HCT116 (cell line): Measurements from ENCODE around the gene MMS19. TPM values are rescaled to one million over a fixed set of nuclear protein-coding genes. Genes with fewer than 3 reads are reported as not detected.

Source experiments
- ATAC-seq: fragments of 200-7000 bp; cut with Tn5 transposase; 2 replicates; pipeline ENCODE4 v1.9.1; 2020; ENCODE audit warnings: mild to moderate bottlenecking, moderate library complexity
- BruUV-seq: library from RNA; stranded (reverse); fragments of 400-500 nt; replicated peaks from 2 replicates; lab custom pipeline; 2021; lab: Mats Ljungman, UMichigan
- CTCF ChIA-PET: fragments of 300-600 bp; sonication (Branson Sonifier 250); formaldehyde crosslinking; loops from one replicate; lab custom pipeline; 2021; ENCODE audit warnings: antibody characterized with exemption; lab: Charles Lee
- POLR2A ChIA-PET: fragments of 300-600, 350-600 bp; sonication (Branson Sonifier 250); formaldehyde crosslinking; loops from one replicate; lab custom pipeline; 2021; ENCODE audit warnings: antibody characterized with exemption; lab: Charles Lee
- RAD21 ChIA-PET, 2 experiments: fragments of 300-600 bp; sonication (Branson Sonifier 250); formaldehyde crosslinking; loops; one replicate each; lab custom pipeline; 2023; ENCODE audit warnings: low total read pairs in 2 of 2; ENCODE audit not compliant: uncharacterized antibody in 2 of 2, unreplicated experiment in 2 of 2, low non-redundant PET in 1 of 2; lab: Charles Lee
- DNase-seq: peaks from one replicate; pipeline ENCODE4 v3.0.0-alpha.2; 2010; ENCODE audit warnings: low read depth, low spot score
- H2AFZ ChIP-seq: fragments of 200-600 bp; shearing (Covaris generic), sonication (generic); 2 replicates; pipeline ENCODE4 v1.6.1; 2017; ENCODE audit warnings: low read depth, mixed run types, mixed read lengths, antibody characterized with exemption, low read length; ENCODE audit not compliant: poor library complexity, severe bottlenecking
- H3K27ac ChIP-seq: 2 replicates; pipeline ENCODE4 v1.5.1; 2012; ENCODE audit warnings: low read depth, low read length
- H3K27me3 ChIP-seq: fragments of 200-600 bp; sonication (generic); 2 replicates; pipeline ENCODE4 v1.6.1; 2016; ENCODE audit warnings: mixed run types, low read length, mixed read lengths; ENCODE audit not compliant: insufficient read depth
- H3K36me3 ChIP-seq, 2 experiments: fragments of 200-500 bp in 1 of 2; fragments of 200-600 bp in 1 of 2; sonication (Bioruptor generic) in 1 of 2; sonication (generic) in 1 of 2; 2 replicates each; pipeline versions ENCODE4 v1.5.1 to v1.6.1; 2014 to 2016; ENCODE audit warnings: low read length in 2 of 2, inconsistent platforms in 1 of 2, mixed read lengths in 1 of 2, mixed run types in 1 of 2; ENCODE audit not compliant: insufficient read depth in 2 of 2, control insufficient read depth in 1 of 2
- H3K4me1 ChIP-seq, 2 experiments: fragments of 200-600 bp in 1 of 2; sonication (generic) in 1 of 2; 2 replicates each; pipeline versions ENCODE4 v1.5.1 to v1.6.1; 2012 to 2017; ENCODE audit warnings: low read length in 2 of 2, inconsistent platforms in 1 of 2, mild to moderate bottlenecking in 1 of 2, mixed read lengths in 1 of 2, mixed run types in 1 of 2, moderate library complexity in 1 of 2; ENCODE audit not compliant: insufficient read depth in 2 of 2, control insufficient read depth in 1 of 2
- H3K4me2 ChIP-seq: fragments of 200-600 bp; sonication (generic); 2 replicates; pipeline ENCODE4 v1.6.1; 2017; ENCODE audit warnings: mixed run types, low read length, mixed read lengths
- H3K4me3 ChIP-seq, 2 experiments: fragments of 200-600 bp in 1 of 2; sonication (generic) in 1 of 2; replicated peaks in 1 of 2; 2 replicates each; pipeline ENCODE4 v1.5.1; 2011 to 2016; ENCODE audit warnings: low read length in 2 of 2, control low read depth in 1 of 2, low read depth in 1 of 2, mild to moderate bottlenecking in 1 of 2, mixed read lengths in 1 of 2, mixed run types in 1 of 2
- H3K79me2 ChIP-seq: fragments of 200-600 bp; sonication (generic); 2 replicates; pipeline ENCODE4 v1.6.1; 2017; ENCODE audit warnings: mild to moderate bottlenecking, mixed run types, low read length, moderate library complexity, mixed read lengths; ENCODE audit not compliant: insufficient read depth
- H3K9ac ChIP-seq: fragments of 200-600 bp; sonication (generic); 2 replicates; pipeline ENCODE4 v1.6.1; 2016; ENCODE audit warnings: low read length, mixed read lengths
- H3K9me2 ChIP-seq: fragments of 200-600 bp; sonication (generic), shearing (Covaris generic); 2 replicates; pipeline ENCODE4 v1.6.1; 2017; ENCODE audit warnings: mixed run types, mild to moderate bottlenecking, moderate library complexity; ENCODE audit not compliant: insufficient read depth
- H3K9me3 ChIP-seq, 2 experiments: fragments of 200-500 bp in 1 of 2; fragments of 200-600 bp in 1 of 2; sonication (Bioruptor generic) in 1 of 2; sonication (generic) in 1 of 2; 2 replicates each; pipeline ENCODE4 v1.6.1; 2014 to 2017; ENCODE audit warnings: low read length in 2 of 2, mixed read lengths in 2 of 2, inconsistent platforms in 1 of 2, low read depth in 1 of 2, mild to moderate bottlenecking in 1 of 2, mixed run types in 1 of 2, moderate library complexity in 1 of 2; ENCODE audit not compliant: control insufficient read depth in 1 of 2, insufficient read depth in 1 of 2
- H4K20me1 ChIP-seq: fragments of 200-600 bp; sonication (generic), shearing (Covaris generic); 2 replicates; pipeline ENCODE4 v1.6.1; 2017; ENCODE audit warnings: mixed run types, mild to moderate bottlenecking, moderate library complexity; ENCODE audit not compliant: insufficient read depth
- CEBPB ChIP-seq: IDR thresholded peaks from 2 replicates; pipeline ENCODE4 v1.6.1; 2012; ENCODE audit warnings: low read depth
- EGR1 ChIP-seq: IDR thresholded peaks from 2 replicates; pipeline ENCODE4 v1.6.1; 2012; ENCODE audit warnings: low read depth
- ELF1 ChIP-seq: IDR thresholded peaks from 2 replicates; pipeline ENCODE4 v1.6.1; 2012; ENCODE audit warnings: low read depth, borderline replicate concordance
- EZH2 ChIP-seq: fragments of 200-600 bp; sonication (generic); IDR thresholded peaks from 2 replicates; pipeline ENCODE4 v1.6.1; 2017; ENCODE audit warnings: antibody characterized with exemption, mixed run types
- FOSL1 ChIP-seq: IDR thresholded peaks from 2 replicates; pipeline ENCODE4 v1.6.1; 2012; ENCODE audit warnings: low read depth
- JUND ChIP-seq: IDR thresholded peaks from 2 replicates; pipeline ENCODE4 v1.6.1; 2012
- POLR2AphosphoS5 ChIP-seq: IDR thresholded peaks from 2 replicates; pipeline ENCODE4 v1.6.1; 2011; ENCODE audit warnings: mild to moderate bottlenecking, low read depth, low read length, moderate library complexity
- RAD21 ChIP-seq: IDR thresholded peaks from 2 replicates; pipeline ENCODE4 v1.6.1; 2012; ENCODE audit warnings: low read depth, mild to moderate bottlenecking
- SIN3A ChIP-seq: IDR thresholded peaks from 2 replicates; pipeline ENCODE4 v1.6.1; 2012; ENCODE audit warnings: low read depth
- SP1 ChIP-seq: IDR thresholded peaks from 2 replicates; pipeline ENCODE4 v1.6.1; 2012; ENCODE audit warnings: low read depth
- YY1 ChIP-seq: IDR thresholded peaks from 2 replicates; pipeline ENCODE4 v1.6.1; 2011; ENCODE audit warnings: low read length, low read depth, moderate library complexity, mild to moderate bottlenecking; ENCODE audit not compliant: insufficient replicate concordance; ENCODE audit errors: extremely low read depth
- ZNF274 ChIP-seq: fragments of 200-500 bp; sonication (Bioruptor generic); IDR thresholded peaks from 2 replicates; pipeline ENCODE4 v1.6.1; 2014; ENCODE audit warnings: mild to moderate bottlenecking, low read depth, low read length, inconsistent platforms
- intact Hi-C: fragments of 100-400 bp; cut with micrococcal nuclease; formaldehyde crosslinking; loops from 2 replicates; pipeline ENCODE4 v1.10.0; 2022
- total RNA-seq: library from RNA; stranded (reverse); gene quantifications from one replicate; pipeline ENCODE4 v1.2.1, GENCODE V29; 2021; ENCODE audit not compliant: unreplicated experiment
- TF ChIP-seq, protein P1 (sequence below): IDR thresholded peaks from 2 replicates; pipeline ENCODE4 v1.6.1; 2011; ENCODE audit warnings: mild to moderate bottlenecking, low read length, moderate library complexity; ENCODE audit not compliant: insufficient replicate concordance; ENCODE audit errors: extremely low read depth
- TF ChIP-seq, protein P2 (sequence below), 3 experiments: fragments of 200-600 bp in 1 of 3; sonication (generic) in 1 of 3; IDR thresholded peaks in 2 of 3; conservative IDR thresholded peaks in 1 of 3; 2 replicates each; pipeline ENCODE4 v1.5.1; 2012 to 2017; ENCODE audit warnings: low read depth in 2 of 3, low read length in 2 of 3, antibody characterized with exemption in 1 of 3, borderline replicate concordance in 1 of 3, control low read depth in 1 of 3, mild to moderate bottlenecking in 1 of 3, mixed read lengths in 1 of 3, mixed run types in 1 of 3, moderate library complexity in 1 of 3; ENCODE audit not compliant: insufficient read depth in 1 of 3
- TF ChIP-seq, protein P3 (sequence below): IDR thresholded peaks from 2 replicates; pipeline ENCODE4 v1.6.1; 2012
- TF ChIP-seq, protein P4 (sequence below): IDR thresholded peaks from 2 replicates; pipeline ENCODE4 v1.6.1; 2012
- TF ChIP-seq, protein P5 (sequence below): IDR thresholded peaks from 2 replicates; pipeline ENCODE4 v1.6.1; 2012; ENCODE audit warnings: low read depth

MMS19 gene
- total RNA-seq, 1 experiment from 2014 or later: 101 TPM

DNA sequence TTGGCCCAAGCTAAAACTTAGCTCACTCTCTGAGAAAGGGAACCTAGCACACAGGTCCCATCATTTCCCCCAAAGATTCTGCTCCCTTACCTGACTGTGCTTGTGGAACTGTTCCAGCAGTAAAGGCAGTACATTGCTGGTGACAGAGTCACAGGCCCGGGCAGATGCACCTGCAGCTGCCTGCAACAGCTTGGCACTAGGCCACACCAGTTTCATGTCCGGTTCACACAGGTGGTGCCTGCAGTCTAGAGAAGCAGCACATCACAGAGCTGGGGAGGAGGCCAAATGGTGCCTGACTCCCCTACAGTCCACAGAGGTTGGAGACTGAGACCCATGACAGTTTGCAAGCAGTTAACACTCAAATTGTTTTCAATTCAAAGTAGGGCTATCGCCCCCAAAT, 30.1 kb downstream of the MMS19 start:
- RAD21 ChIA-PET: no interaction called here
- TF ChIP-seq SP1: no peak
- TF ChIP-seq FOSL1: no peak
- TF ChIP-seq RAD21: no peak
- no peak for TF ChIP-seq CEBPB
- no peak for TF ChIP-seq SIN3A
- TF ChIP-seq EGR1: no peak
- TF ChIP-seq, protein P1, sequence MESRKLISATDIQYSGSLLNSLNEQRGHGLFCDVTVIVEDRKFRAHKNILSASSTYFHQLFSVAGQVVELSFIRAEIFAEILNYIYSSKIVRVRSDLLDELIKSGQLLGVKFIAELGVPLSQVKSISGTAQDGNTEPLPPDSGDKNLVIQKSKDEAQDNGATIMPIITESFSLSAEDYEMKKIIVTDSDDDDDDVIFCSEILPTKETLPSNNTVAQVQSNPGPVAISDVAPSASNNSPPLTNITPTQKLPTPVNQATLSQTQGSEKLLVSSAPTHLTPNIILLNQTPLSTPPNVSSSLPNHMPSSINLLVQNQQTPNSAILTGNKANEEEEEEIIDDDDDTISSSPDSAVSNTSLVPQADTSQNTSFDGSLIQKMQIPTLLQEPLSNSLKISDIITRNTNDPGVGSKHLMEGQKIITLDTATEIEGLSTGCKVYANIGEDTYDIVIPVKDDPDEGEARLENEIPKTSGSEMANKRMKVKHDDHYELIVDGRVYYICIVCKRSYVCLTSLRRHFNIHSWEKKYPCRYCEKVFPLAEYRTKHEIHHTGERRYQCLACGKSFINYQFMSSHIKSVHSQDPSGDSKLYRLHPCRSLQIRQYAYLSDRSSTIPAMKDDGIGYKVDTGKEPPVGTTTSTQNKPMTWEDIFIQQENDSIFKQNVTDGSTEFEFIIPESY: no peak
- no peak for TF ChIP-seq YY1
- no peak for TF ChIP-seq POLR2AphosphoS5
- TF ChIP-seq, protein P2, sequence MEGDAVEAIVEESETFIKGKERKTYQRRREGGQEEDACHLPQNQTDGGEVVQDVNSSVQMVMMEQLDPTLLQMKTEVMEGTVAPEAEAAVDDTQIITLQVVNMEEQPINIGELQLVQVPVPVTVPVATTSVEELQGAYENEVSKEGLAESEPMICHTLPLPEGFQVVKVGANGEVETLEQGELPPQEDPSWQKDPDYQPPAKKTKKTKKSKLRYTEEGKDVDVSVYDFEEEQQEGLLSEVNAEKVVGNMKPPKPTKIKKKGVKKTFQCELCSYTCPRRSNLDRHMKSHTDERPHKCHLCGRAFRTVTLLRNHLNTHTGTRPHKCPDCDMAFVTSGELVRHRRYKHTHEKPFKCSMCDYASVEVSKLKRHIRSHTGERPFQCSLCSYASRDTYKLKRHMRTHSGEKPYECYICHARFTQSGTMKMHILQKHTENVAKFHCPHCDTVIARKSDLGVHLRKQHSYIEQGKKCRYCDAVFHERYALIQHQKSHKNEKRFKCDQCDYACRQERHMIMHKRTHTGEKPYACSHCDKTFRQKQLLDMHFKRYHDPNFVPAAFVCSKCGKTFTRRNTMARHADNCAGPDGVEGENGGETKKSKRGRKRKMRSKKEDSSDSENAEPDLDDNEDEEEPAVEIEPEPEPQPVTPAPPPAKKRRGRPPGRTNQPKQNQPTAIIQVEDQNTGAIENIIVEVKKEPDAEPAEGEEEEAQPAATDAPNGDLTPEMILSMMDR (IDR thresholded peaks at IDR 0.05 in 2 of 3, conservative IDR thresholded peaks at IDR 0.05 in 1 of 3; ENCODE audit: borderline replicate concordance in 1 of 3, insufficient read depth in 1 of 3, low read depth in 2 of 3, low read length in 2 of 3): no peak
- no peak for TF ChIP-seq ELF1
- TF ChIP-seq, protein P3, sequence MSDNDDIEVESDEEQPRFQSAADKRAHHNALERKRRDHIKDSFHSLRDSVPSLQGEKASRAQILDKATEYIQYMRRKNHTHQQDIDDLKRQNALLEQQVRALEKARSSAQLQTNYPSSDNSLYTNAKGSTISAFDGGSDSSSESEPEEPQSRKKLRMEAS: no peak
- TF ChIP-seq, protein P4, sequence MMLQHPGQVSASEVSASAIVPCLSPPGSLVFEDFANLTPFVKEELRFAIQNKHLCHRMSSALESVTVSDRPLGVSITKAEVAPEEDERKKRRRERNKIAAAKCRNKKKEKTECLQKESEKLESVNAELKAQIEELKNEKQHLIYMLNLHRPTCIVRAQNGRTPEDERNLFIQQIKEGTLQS: no peak
- TF ChIP-seq EZH2: no peak
- TF ChIP-seq JUND: no peak
- no peak for TF ChIP-seq ZNF274
- TF ChIP-seq, protein P5, sequence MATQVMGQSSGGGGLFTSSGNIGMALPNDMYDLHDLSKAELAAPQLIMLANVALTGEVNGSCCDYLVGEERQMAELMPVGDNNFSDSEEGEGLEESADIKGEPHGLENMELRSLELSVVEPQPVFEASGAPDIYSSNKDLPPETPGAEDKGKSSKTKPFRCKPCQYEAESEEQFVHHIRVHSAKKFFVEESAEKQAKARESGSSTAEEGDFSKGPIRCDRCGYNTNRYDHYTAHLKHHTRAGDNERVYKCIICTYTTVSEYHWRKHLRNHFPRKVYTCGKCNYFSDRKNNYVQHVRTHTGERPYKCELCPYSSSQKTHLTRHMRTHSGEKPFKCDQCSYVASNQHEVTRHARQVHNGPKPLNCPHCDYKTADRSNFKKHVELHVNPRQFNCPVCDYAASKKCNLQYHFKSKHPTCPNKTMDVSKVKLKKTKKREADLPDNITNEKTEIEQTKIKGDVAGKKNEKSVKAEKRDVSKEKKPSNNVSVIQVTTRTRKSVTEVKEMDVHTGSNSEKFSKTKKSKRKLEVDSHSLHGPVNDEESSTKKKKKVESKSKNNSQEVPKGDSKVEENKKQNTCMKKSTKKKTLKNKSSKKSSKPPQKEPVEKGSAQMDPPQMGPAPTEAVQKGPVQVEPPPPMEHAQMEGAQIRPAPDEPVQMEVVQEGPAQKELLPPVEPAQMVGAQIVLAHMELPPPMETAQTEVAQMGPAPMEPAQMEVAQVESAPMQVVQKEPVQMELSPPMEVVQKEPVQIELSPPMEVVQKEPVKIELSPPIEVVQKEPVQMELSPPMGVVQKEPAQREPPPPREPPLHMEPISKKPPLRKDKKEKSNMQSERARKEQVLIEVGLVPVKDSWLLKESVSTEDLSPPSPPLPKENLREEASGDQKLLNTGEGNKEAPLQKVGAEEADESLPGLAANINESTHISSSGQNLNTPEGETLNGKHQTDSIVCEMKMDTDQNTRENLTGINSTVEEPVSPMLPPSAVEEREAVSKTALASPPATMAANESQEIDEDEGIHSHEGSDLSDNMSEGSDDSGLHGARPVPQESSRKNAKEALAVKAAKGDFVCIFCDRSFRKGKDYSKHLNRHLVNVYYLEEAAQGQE: no peak
- TF ChIP-seq, all 23 proteins: peak for 0
- intact Hi-C loops: no loop called here

More for the DNA sequence above, 30.1 kb downstream of the MMS19 start:
- no TSS peak for BruUV-seq
- no peak overlapping the region for H3K9ac ChIP-seq
- H3K79me2 ChIP-seq: 0 out of 2 replicates have a peak, but pooled peaks cover 3% of the 10 kb centered on the region
- peaks cover 2% of the 10 kb centered on the region; the same call in 1 of the 2 replicates for H4K20me1 ChIP-seq
- H3K36me3 ChIP-seq: peaks cover 45 to 58% of the 10 kb centered on the region in 2 experiments
- ATAC-seq (no peak), DNase-seq (no peak)
- CTCF ChIA-PET: interaction anchor here (1.0 to 2.2 kb wide), 3 partner anchors 11 to 401 kb away, joined by 3 to 6 read pairs (median 5); partner anchors contain the start of gene ANKRD2
- no peak overlapping the region for H3K4me3 ChIP-seq
- no peak overlapping the region for H2AFZ ChIP-seq
- no peaks in the 10 kb centered on the region for H3K9me2 ChIP-seq
- POLR2A ChIA-PET: no interaction called here
- no peaks in the 10 kb centered on the region for H3K27me3 ChIP-seq
- H3K9me3 ChIP-seq: no peaks in the 10 kb centered on the region
- peaks cover 20 to 40% of the 10 kb centered on the region in 2 experiments for H3K4me1 ChIP-seq
- no peak overlapping the region for H3K27ac ChIP-seq
- no peak overlapping the region; the same call in 1 of the 2 replicates for H3K4me2 ChIP-seq
